ENCODE measurements around the gene NBEA.

DNA sequence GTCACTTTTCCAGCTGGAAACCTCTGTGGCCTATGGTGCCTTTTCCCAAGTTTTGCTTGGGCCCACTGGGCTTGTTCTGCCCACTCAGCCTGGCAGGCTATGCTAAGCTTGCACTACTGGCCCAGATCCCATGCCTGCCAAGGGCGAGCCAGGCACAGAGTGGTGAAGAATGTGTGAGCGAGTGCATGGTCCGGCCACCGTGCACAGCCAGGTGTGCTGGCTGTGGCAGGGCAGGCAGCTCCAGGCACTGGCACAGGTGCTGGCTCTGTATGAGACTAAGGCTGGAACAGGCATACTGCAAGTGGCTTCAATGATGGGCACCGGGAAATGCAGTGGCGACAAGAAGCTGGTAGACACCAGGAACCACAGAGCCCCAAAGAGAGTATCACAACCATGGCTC lies 584.5 kb downstream of the NBEA start:
- TF ChIP-seq, protein P1, sequence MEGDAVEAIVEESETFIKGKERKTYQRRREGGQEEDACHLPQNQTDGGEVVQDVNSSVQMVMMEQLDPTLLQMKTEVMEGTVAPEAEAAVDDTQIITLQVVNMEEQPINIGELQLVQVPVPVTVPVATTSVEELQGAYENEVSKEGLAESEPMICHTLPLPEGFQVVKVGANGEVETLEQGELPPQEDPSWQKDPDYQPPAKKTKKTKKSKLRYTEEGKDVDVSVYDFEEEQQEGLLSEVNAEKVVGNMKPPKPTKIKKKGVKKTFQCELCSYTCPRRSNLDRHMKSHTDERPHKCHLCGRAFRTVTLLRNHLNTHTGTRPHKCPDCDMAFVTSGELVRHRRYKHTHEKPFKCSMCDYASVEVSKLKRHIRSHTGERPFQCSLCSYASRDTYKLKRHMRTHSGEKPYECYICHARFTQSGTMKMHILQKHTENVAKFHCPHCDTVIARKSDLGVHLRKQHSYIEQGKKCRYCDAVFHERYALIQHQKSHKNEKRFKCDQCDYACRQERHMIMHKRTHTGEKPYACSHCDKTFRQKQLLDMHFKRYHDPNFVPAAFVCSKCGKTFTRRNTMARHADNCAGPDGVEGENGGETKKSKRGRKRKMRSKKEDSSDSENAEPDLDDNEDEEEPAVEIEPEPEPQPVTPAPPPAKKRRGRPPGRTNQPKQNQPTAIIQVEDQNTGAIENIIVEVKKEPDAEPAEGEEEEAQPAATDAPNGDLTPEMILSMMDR (IDR thresholded peaks at IDR 0.05) = no peak
- no peak for TF ChIP-seq POLR2A (IDR thresholded peaks at IDR 0.05)
